Heart left ventricle (tissue), 13 donors: Measurements from ENCODE around the gene COL17A1.

Experiments
- CTCF ChIP-seq, 12 donors: fragments of 200-600 bp; sonication (generic) in 4 of 12; IDR thresholded peaks; one replicate each; pipeline versions ENCODE4 v1.5.0 to v1.8.0; 2018 to 2022; ENCODE audit warnings: antibody characterized with exemption in 12 of 12, mild to moderate bottlenecking in 5 of 12
- POLR2A ChIP-seq, 2 donors: fragments of 450-650 bp; IDR thresholded peaks; one replicate each; pipeline ENCODE4 v1.6.1; 2017; ENCODE audit warnings: antibody characterized with exemption in 2 of 2, mild to moderate bottlenecking in 2 of 2, moderate library complexity in 2 of 2
- donor health status: ischemic (EF 13 %, LVEDD 7.1; RV severe dilation, severe dysfunction).
- donor health status: DM: no; HTN: yes; CAD: no.
- donor health status: DM: no; HTN: no; CAD: no.
- donor health status: ischemic (EF 25% LVEDD 6.9; RV normal size, moderate dysfunction).
- donor health status: ischemic (EF 25% LVEDD 5.7; RV mildly dilated, moderate dysfunction).
- donor health status: ischemic (EF 35%, LVEDD 5.7; RV mildly dilated, moderate dysfunction).
- donor health status: nonischemic (EF 11% LVEDD 7.7; RV severe dilation, severe dysfunction).
- donor health status: DM: yes; HTN: yes; CAD: no.
- donor health status: PGD.
- donor health status: ischemic (EF 29% LVEDD 5.4; RV normal size, mild dysfunction).
- donor health status: nonischemic (EF 23%, LVEDD 6.1; RV moderate dilation, normal function).

- peak; percentile 42 to 68 (median 54) for TF ChIP-seq CTCF (IDR thresholded peaks at IDR 0.05)
- no peak for TF ChIP-seq POLR2A (IDR thresholded peaks at IDR 0.05)
Observed at GRCh38 chr10:104045151-104046089, 40.3 kb downstream of the COL17A1 start.
